SK-N-SH treated with all-trans-retinoic acid at 6 μM for 48 hours (cell line): ENCODE data around the gene DENND1A.
A peak's percentile ranks its signal among the peaks of the same experiment; 100 is the strongest.

Experiments
- ATAC-seq: fragments of 200-7000 bp; cut with Tn5 transposase; 3 replicates; pipeline ENCODE4 v1.9.1; 2020; ENCODE audit warnings: mild to moderate bottlenecking, moderate library complexity
- ARNTL ChIP-seq: fragments of 450-650 bp; formaldehyde crosslinking; IDR thresholded peaks from 2 replicates; pipeline ENCODE4 v1.5.0; 2020; ENCODE audit warnings: low read depth, mild to moderate bottlenecking, moderate library complexity, borderline replicate concordance
- BACH2 ChIP-seq: fragments of 250-450 bp; sonication (Bioruptor Pico); IDR thresholded peaks from 2 replicates; pipeline ENCODE4 v1.9.0; 2021; ENCODE audit warnings: mild to moderate bottlenecking, borderline replicate concordance
- CREB5 ChIP-seq: fragments of 250-450 bp; sonication (Bioruptor Pico); IDR thresholded peaks from 2 replicates; pipeline ENCODE4 v1.5.1; 2020; ENCODE audit warnings: low read depth, mild to moderate bottlenecking, moderate library complexity
- CSRNP3 ChIP-seq: fragments of 250-450 bp; sonication (Bioruptor Pico); IDR thresholded peaks from 2 replicates; pipeline ENCODE4 v1.5.1; 2021; ENCODE audit warnings: mild to moderate bottlenecking, moderate library complexity
- ESRRG ChIP-seq: fragments of 250-450 bp; sonication (Bioruptor Pico); IDR thresholded peaks from 2 replicates; pipeline ENCODE4 v1.6.1; 2021; ENCODE audit warnings: mild to moderate bottlenecking
- ISL1 ChIP-seq: fragments of 250-450 bp; sonication (Bioruptor Pico); IDR thresholded peaks from 2 replicates; pipeline ENCODE4 v2.1.2; 2022; ENCODE audit warnings: mild to moderate bottlenecking, moderate library complexity
- OSR1 ChIP-seq: fragments of 250-450 bp; sonication (Bioruptor Pico); IDR thresholded peaks from 2 replicates; pipeline ENCODE4 v1.8.0; 2022; ENCODE audit warnings: moderate library complexity, mild to moderate bottlenecking, inconsistent platforms
- PATZ1 ChIP-seq: fragments of 250-450 bp; sonication (Bioruptor Pico); IDR thresholded peaks from 2 replicates; pipeline ENCODE4 v1.8.0; 2020; ENCODE audit warnings: mild to moderate bottlenecking, moderate library complexity, borderline replicate concordance
- POU6F1 ChIP-seq: fragments of 250-450 bp; sonication (Bioruptor Pico); IDR thresholded peaks from 2 replicates; pipeline ENCODE4 v1.8.0; 2021; ENCODE audit warnings: low read depth, mild to moderate bottlenecking, moderate library complexity, borderline replicate concordance
- PPARA ChIP-seq: fragments of 250-450 bp; sonication (Bioruptor Pico); IDR thresholded peaks from 2 replicates; pipeline ENCODE4 v1.5.0; 2020; ENCODE audit warnings: mild to moderate bottlenecking, borderline replicate concordance
- RARB ChIP-seq: fragments of 250-450 bp; sonication (Bioruptor Pico); IDR thresholded peaks from 2 replicates; pipeline ENCODE4 v1.8.0; 2021; ENCODE audit warnings: mild to moderate bottlenecking, moderate library complexity
- SNAI2 ChIP-seq: fragments of 250-450 bp; sonication (Bioruptor Pico); IDR thresholded peaks from 2 replicates; pipeline ENCODE4 v1.5.0; 2020; ENCODE audit warnings: mild to moderate bottlenecking, moderate library complexity
- TOX ChIP-seq: fragments of 250-450 bp; sonication (Bioruptor Pico); IDR thresholded peaks from 2 replicates; pipeline ENCODE4 v1.8.0; 2021; ENCODE audit warnings: mild to moderate bottlenecking, moderate library complexity, borderline replicate concordance
- TSHZ2 ChIP-seq: fragments of 250-450 bp; sonication (Bioruptor Pico); IDR thresholded peaks from 2 replicates; pipeline ENCODE4 v1.5.0; 2020; ENCODE audit warnings: mild to moderate bottlenecking, moderate library complexity
- ZC3H10 ChIP-seq: fragments of 250-450 bp; sonication (Bioruptor Pico); IDR thresholded peaks from 2 replicates; pipeline ENCODE4 v1.5.1; 2021; ENCODE audit warnings: mild to moderate bottlenecking, moderate library complexity
- ZFP3 ChIP-seq: fragments of 250-450 bp; sonication (Bioruptor Pico); IDR thresholded peaks from 2 replicates; pipeline ENCODE4 v1.5.0; 2020; ENCODE audit warnings: mild to moderate bottlenecking, moderate library complexity
- ZFP30 ChIP-seq: fragments of 450-650 bp; formaldehyde crosslinking; IDR thresholded peaks from 2 replicates; pipeline ENCODE4 v1.5.0; 2022; ENCODE audit warnings: mild to moderate bottlenecking, moderate library complexity
- ZNF565 ChIP-seq: fragments of 450-650 bp; formaldehyde crosslinking; conservative IDR thresholded peaks from 2 replicates; pipeline ENCODE4 v1.5.0; 2020; ENCODE audit warnings: low read depth, mild to moderate bottlenecking, moderate library complexity
- ZNF70 ChIP-seq: fragments of 450-650 bp; formaldehyde crosslinking; IDR thresholded peaks from 2 replicates; pipeline ENCODE4 v1.5.0; 2020; ENCODE audit warnings: mild to moderate bottlenecking, moderate library complexity

Gene DENND1A

GRCh38 chr9:123713282-123713681 lies 216.6 kb downstream of the DENND1A start:
- TF ChIP-seq TOX (CRISPR knock-in tag), result no peak
- no peak for TF ChIP-seq ZNF70 (CRISPR knock-in tag)
- no peak for TF ChIP-seq BACH2 (CRISPR knock-in tag)
- TF ChIP-seq ZC3H10 (CRISPR knock-in tag), result no peak
- TF ChIP-seq ISL1 (CRISPR knock-in tag), result no peak
- TF ChIP-seq OSR1 (CRISPR knock-in tag), result no peak
- no peak for TF ChIP-seq TSHZ2
- TF ChIP-seq CSRNP3 (CRISPR knock-in tag), result no peak
- TF ChIP-seq, all 23 proteins: peak for 0
- no peak for ATAC-seq

GRCh38 chr9:123712399-123712798 lies 217.5 kb downstream of the DENND1A start:
- ATAC-seq, result peak; percentile 67

GRCh38 chr9:123710299-123710698 lies 219.6 kb downstream of the DENND1A start:
- peak; percentile 68; the same call in 2 of the 3 replicates for ATAC-seq
- TF ChIP-seq CSRNP3 (CRISPR knock-in tag) (no peak), ZC3H10 (CRISPR knock-in tag) (no peak), PPARA (no peak), BACH2 (CRISPR knock-in tag) (no peak), ARNTL (CRISPR knock-in tag) (no peak), CREB5 (no peak), RARB (CRISPR knock-in tag) (no peak), SNAI2 (CRISPR knock-in tag) (no peak), ZNF565 (no peak), ZFP3 (CRISPR knock-in tag) (no peak)

More at GRCh38 chr9:123712399-123712798, 217.5 kb downstream of the DENND1A start:
- no peak for TF ChIP-seq CSRNP3 (CRISPR knock-in tag)
- no peak for TF ChIP-seq SNAI2 (CRISPR knock-in tag)
- TF ChIP-seq POU6F1, result no peak
- TF ChIP-seq ZFP3 (CRISPR knock-in tag), result no peak
- TF ChIP-seq ZC3H10 (CRISPR knock-in tag), result no peak
- TF ChIP-seq BACH2 (CRISPR knock-in tag), result no peak
- no peak for TF ChIP-seq ZFP30 (CRISPR knock-in tag)
- no peak for TF ChIP-seq ISL1 (CRISPR knock-in tag)
- no peak for TF ChIP-seq OSR1 (CRISPR knock-in tag)
- no peak for TF ChIP-seq ZNF565
- TF ChIP-seq TOX (CRISPR knock-in tag), result no peak
- TF ChIP-seq RARB (CRISPR knock-in tag), result no peak
- TF ChIP-seq PATZ1 (CRISPR knock-in tag), result no peak
- TF ChIP-seq ESRRG (CRISPR knock-in tag), result no peak
